Measurements from ENCODE around the gene EIF4E2.

- TF ChIP-seq CTCF (IDR thresholded peaks at IDR 0.05; ENCODE audit: borderline replicate concordance, extremely low read depth, low read length, poor library complexity, severe bottlenecking) (no peak), EZH2 (IDR thresholded peaks at IDR 0.05; ENCODE audit: borderline replicate concordance, low read depth, low read length, severe bottlenecking) (no peak)
Measured at GRCh38 chr2:232537499-232537898, 13.0 kb upstream of the EIF4E2 start.
